Measurements from ENCODE around the gene ACTL9. TPM values are rescaled to one million over a fixed set of nuclear protein-coding genes. Genes with fewer than 3 reads are reported as not detected.

ACTL9 gene
- polyA plus RNA-seq, 1 donor, result not detected

DNA sequence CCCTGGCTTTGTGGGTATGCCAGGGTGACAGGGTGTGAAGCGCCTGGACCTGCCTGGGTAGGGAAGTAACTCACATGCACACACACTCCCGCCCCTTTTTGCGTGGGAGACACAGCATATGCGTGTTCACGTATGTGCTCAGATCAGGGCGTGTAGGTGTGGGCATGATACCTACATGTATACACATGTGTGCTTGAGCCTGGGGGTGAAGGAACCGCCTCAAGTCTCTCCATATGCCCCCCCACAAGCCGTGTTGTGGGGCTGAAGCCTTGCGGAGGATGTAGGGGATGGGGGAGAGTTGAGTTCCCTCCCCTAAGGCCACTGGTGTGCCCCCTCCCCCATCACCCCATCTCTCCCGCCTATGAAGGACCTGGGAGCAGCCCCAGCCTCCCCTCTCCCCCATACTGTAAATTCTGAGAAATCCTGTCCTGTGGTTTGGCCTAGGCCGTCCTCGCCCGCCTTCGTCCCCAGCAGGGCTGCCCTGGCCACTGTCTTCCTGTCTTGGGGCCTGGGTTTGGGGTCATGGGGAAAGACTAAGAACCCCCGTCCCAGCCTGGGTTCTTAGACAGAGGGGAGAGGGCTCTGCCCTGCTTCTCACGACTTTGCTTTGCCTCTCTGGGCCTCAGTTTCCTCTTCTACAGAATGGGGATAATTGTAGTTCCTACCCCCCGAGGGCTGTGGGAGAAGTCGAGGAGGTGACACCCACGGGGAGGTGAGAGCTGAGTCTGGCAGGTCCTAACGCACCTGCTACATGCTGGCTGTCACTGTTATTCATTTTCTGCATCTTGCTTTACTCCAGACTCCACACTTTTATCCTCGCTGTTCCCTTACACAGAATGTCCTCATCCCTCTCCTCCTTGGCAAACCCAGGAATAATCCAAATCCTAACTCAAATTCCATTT is 14.3 kb downstream of the ACTL9 start:
- DNase-seq, result no peak

DNA sequence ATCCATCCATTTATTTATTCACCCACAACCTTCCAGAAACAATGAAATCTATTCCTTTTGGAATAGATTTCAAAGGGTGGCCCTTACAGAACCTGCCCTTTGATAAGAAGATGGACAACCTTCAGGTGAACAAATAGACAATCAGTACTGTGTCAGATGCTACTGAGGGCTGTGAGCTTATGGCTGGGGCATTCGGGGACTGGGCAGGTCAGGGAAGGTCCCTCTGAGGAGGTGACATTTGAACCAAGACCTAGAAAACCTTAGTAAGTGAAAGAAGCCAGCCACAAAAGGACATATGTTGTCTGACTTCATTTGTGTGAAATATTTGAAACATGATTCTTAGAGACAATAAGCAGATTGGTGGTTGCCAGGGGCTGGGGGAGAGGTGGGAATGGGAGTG is 15.7 kb downstream of the ACTL9 start:
- DNase-seq, result no peak

DNA sequence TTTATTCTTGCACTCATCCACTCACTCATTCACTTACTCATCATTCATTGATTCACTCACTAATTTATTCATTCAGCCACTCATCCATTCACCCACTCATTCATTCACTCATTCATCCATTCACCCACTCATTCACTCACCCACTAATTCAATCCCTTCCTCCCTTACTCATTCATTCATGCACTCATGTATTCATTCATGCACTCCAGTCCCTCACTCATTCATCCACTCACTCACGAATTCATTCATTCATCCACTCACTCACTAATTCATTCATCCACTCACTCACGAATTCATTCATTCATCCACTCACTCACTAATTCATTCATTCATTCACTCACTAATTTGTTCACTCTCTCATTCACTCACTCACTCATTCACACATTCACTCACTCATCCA is 16.1 kb downstream of the ACTL9 start:
- DNase-seq, result no peak

DNA sequence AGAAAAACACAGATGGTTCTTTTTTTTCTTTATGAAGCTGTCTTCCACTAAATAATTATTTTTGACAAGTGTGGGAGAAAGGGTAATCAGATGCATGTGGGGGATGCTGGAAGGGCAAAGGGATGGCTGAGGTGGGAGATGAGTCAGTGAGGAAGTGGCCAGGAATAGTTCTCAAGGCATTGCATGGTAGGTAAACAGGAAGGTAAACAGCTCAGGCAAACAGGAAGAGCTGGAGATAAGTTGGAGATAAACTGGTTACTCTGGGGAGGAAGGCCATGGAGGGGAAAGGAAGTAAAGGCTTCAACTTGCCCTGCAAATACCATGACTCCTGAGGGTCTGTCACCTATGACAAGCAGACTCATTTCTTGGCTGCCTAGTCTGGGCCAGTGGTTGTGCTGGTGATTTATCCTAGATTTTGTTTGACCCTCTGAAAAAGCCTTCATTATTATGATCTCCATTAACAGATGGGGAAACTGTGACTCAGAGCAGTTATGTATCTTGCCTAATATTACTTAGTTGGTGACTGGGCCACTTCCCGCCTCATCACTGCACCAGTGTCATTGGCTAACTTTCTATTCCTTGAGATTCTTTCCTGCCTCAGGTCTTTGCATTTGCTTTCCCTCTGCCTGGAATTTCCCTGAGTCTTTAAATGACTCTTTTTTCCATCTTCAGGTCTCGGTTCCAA is 17.1 kb downstream of the ACTL9 start:
- no peak for DNase-seq

DNA sequence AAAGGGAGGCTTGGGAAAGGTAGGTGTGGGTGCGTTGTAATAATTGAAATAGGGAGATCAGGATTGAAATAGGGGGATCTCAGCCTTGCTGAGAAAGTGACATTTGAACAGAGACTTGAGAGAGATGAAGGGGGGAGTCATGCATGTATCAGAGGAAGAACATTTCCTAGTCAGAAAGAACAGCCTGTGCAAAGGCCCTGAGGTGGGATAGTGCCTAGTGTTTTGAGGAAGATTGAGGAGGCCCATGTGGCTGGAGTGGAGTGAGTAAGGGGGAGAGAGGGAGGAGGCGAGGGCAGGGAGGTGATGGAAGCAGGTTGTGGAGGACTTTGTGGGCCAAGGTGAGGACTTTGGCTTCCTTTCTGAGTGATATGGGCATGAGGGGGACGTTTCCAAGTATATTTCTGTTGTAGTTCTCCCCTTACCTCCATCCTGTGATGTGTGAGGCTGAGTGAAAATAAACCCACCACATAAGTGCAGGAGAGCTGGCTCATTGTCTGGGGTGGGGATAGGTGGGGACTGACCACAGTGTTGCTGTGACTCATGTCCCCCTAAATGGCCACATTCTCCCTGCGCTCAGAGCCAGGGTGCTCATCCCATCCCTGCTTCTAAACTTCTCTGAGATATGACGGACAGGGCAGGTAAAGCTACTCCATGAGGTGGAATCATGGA is 17.8 kb downstream of the ACTL9 start:
- DNase-seq, result no peak

DNA sequence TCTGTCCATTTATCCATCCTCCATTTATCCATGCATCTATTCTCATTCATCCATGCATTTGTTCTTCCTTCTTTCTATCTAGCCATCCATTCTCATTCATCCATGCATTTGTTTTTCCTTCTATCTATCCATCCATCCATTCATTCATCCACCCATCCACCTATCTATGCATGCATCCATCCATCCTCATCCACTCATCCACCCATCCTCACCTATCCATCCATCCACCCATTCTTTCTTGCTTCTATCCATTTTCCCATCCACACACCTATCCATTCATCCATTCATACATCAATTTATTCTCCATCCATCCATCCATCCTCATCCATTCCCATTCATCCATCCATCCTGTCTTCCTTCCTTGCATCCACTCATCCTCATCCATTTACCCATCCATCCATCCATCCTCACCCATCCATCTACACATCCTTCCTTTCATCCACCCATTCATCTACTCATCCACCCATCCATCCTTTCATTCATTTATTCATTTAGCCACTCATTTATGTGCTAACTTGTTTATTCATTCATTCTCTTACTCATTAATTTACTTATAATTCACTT is 20.3 kb downstream of the ACTL9 start:
- no peak for DNase-seq

DNA sequence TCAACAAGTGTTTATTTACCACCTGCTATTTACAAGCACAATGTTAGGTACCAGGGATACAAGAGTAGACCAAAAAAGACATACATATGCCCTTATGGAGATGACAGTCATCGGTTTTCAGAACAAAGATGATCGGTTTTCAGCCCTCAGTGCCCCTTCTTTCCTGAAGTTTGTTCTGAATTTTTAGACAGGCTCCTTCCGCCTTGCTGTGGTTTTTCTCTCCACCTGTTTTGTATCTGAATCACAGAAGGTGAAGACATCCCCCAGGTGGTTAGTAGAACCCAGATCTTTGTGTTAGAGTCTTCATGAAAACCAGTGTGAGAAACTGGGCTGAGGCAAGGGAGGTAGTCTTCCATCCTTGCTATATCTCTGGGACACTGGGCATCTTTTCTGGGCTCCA is 23.5 kb downstream of the ACTL9 start:
- DNase-seq, result no peak

DNA sequence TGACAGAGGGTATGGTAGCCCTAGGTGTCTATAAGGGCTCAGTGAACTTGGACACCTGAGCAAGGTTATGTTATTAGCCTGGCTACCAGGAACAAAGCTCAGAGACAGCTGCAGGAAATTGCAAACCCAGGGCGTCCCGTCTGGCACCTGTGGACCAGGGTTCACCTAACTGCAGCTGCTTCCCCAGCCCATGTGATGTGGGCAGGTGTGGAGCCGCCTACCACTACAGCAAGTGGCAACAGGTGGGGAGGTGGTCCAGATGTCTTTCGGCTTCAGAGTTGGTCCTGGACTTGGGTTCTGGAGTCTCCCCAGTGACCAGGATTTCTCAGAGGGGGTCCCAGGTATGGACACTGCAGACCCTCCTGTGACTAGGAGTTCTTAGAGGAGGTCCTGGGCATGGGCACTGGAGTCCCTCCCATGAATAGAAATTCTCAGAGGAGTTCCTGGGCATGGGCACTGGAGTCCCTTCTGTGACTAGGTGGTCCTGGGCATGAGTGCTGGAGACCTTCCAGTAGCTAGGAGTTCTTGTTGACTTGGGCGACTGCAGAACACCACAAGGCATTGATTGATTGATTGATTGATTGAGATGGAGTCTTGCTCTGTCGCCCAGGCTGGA is 25.2 kb downstream of the ACTL9 start:
- no peak for DNase-seq

DNA sequence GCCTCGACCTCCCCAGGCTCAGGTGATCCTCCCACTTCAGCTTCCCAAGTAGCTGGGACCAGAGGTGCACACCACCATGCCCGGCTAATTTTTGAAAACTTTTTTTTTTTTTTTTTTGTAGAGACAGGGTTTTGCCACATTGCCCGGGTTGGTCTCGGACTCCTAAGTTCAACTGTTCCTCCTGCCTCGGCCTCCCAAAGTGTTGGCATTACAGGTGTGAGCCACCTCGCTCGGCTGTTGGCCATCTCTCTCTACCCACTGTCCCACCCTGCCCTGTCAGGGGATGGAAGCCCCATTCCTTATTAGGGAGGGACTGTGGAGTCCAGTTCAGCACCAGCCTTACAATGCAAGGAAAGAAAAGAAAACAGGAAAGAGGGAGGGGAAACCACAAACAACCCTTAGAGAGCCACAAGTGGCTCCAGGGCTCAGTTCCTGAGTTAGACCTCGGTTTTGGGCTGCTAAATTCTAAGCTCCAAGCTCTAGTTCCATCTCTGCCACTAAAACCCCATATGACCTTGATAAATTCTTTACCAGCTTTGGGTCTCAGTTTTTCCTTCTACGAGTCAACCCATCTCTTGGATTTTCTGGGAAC is 31.7 kb downstream of the ACTL9 start:
- DNase-seq, result no peak

DNA sequence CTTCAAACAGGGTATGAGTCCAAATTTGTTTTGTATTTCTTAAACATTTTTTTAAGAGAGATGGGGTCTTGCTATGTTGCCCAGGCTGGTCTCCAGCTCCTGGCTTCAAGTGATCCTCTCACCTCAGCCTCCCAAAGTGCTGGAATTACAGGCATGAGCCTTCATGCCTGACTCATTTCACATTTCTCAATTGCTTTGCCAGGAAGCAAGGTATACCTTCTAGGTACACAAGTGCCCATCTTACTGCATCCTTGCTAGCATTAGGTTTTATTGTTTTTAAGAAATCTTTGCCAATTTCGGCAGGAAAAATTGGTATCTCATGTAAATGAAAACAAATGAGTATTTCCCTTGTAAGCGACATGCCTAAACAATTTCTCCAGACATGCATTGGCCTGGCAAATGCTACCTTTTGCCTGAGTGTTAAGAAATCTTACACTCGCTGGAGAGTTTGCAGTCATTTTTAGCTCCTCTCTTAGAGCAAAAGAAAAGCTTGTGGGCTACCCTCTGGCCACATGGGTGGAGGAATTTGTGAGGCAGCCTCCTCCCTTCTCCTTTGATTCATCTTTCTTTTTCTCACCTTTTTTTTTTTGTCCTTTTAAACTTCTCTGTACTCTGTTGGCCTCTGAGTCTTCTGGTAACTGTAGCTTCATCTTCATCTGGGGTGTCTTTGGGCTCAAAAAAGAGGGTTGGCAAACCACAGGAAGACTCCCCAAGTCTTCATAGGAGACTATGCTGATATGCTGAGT is 33.0 kb downstream of the ACTL9 start:
- no peak for DNase-seq

DNA sequence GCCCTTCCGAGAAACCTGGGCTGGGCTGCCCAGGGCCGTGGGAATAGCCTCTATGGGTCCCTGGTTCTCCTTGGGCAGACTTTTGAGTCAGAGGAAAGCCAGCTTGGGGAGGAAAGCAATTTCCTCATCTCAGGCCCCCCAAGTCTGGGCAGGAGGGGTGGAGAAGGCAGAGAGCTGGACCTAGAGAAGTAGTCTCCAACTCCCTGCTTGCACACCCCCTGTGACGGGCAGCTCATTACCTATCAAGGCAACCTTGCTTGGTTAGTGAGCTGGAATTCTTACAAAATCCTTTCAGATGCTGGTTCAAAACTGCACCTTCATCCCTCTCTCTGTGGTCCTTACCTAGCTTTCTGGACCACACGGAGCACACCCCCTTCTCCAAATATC is 33.9 kb downstream of the ACTL9 start:
- no peak for DNase-seq

DNA sequence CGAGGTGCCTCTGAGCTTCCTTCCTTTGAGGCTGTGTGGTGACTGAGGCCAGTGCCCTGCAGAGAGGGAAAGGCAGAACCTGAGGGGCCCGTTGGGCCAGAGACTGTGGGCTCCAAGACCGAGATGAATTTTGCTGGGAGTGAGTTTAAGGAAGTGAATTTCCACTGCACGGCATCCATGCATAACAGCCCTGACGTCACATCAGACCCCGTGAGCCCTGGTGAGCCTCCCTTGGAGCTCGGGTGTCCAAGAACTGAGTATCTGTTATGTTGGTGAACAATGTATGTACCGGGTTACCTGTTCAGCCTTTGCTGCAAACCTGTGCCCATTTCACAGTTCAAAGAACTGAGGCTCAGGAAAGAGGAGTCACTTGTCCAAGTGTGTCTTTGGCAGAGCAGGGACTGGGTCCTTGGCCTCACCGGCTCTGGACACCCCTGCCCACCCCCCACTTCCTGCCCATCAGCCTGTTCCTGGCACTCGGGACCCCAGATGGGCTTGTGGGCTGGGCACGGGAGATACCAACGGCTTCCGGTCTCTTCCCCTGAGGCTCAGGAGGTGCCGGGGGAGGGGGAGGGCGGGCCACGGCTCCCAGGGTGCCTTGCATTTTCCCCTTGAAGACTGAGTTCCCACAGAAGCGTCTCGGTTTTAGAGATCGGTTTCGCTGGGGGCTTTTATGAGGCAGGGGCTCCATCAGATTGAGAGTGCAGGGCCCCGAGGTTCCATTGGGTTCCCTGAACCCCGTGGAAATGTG is 34.5 kb downstream of the ACTL9 start:
- no peak for DNase-seq

DNA sequence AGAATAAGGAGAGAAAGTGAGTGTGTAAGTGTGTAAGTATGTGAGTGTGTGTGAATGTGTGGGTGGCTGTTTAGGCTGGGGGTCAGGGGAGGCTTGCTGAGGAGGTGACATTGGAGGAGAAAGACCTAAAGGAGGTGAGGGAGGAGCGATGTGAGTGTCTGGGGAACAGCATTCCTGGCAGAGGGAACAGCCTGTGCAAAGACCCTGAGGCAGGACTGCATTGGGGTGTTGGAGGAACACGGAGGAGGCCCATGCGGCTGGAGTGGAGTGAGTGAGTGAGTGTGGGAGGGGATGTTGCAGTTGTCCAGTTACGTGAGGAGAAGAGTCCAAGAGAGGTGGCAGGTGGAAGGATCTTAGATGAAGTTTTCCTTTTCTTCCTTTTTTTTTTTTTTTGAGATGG is 36.3 kb downstream of the ACTL9 start:
- no peak for DNase-seq

DNA sequence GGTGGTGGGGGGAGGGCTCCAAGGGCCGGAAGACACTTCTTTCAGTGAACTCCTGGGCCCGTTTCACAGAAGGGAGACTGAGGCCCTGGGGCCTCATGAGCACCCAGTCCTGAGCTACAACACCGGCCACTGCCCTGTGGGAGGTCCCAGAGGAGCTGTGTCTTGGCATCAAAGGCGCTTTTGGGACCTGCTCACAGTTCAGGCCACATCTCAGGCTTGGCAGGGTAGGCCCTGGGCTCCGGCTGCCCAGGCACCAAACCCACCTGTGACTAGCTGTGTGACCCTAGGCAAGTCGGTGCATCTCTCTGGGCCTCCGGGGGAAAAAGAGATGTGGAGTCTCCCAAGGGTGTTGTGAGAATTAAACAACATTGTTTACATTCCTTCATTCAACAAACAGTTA is 38.7 kb downstream of the ACTL9 start:
- DNase-seq, result no peak

DNA sequence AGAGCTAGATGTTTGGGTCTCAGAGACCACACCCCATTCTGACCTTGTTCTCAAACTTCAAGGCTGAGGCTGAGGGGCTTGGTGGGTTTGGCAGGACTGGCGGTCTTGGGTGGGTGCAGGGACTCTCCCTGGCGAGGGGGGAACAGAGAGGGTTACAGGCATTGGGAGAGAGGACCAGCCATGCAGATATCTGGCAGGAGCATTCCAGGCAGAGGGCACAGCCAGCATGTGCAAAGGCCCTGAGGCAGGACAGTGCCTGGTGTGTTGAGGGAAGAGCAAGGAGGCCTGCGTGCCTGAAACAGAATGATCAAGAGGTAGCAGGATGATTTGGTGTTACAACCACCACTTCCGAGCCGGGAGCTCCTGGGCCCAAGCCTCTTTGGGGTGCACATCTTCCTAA is 40.7 kb downstream of the ACTL9 start:
- no peak for DNase-seq

DNA sequence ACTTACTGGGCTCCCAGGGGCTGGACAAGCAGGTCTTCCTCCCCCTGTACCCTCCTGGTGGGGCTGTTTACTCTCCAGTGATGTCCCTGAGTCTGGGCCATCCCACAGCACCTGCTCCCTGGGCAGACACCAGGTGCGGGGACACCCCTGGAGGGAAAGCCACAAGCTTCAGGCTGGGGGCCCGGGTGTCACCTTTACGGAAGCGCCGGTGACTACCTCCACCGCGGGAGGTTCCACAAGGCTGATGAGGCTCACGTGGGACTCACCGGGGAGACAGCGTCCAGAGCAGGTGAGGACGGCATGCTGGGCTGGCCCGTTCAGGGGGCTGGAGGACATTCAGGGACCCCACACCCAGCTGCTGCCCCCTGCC is 43.3 kb downstream of the ACTL9 start:
- no peak for DNase-seq

DNA sequence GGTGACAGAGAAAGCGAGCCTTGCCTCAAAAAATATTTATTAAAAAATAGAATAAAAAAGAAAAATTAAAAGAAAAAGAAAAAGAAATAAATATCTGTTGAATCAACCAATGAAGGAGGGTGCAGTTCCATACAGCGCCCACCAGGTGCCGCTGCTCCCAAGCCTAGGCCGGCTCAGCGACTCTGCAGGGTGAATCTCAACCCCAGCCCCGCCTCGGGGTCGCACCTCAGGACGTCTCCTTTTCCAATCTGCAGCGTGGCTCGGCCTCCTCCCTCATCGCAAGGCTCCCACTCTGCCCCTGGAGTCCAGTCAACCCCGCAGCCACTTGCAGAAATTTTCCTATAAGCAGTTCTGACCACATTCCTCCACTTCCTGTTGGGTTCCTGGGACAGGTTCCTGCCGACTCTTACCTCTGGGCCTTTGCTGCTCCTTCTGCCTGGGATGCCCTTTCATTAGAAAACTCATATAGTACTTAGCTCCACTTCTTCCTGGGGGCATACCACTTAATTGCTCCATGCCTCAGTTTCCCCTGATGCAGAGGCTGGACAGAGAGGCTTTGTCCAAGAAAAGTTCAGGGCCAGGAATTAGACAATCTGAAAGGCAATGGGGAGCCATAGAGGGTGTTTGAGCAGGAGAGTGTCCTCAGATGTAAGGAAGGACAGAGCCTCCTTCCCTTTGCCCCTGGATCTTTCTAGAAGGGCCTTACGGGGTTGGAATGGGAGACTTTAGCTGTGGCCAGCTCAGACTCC is 43.8 kb downstream of the ACTL9 start:
- peak; percentile 37 for DNase-seq

DNA sequence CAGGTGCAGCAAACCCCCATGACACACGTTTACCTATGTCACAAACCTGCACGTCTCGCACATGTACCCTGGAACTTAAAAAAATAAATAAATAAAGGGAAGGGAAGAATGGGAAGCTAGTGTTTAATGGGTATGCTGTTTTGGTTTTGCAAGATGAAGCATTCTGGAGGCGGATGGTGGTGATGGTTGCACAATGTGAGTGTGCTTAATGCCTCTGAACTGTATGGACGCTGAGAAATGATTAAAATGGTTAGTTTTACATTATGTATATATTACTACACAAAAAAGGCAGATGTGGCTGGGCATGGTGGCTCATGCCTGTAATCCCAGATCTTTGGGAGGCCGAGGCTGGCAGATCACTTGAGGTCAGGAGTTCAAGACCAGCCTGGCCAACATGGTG is 50.4 kb downstream of the ACTL9 start:
- DNase-seq, result no peak

Measured in left kidney (tissue), 2 donors.